ENCODE data around the gene RPLP2.

The RPLP2 gene

DNA sequence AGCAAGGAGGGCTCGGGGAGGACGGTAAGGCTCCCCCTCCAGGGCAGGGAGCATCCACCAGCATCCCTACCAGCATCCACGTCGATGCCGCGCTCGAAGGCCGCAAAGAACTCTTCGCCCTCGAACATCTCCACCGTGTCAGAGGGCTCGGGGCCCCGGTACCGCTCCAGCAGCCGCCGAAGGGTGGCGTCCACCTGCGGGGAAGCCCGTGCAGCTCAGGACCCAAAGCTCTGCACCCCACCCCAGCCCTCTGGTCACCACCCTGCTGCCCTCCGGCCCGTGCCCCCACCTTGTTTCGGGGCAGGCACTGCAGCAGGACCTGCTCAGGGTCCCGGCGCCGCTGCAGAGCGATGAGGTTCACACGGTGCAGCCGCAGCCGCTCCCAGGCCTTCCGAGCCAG is 9.3 kb upstream of the RPLP2 start:
- in situ Hi-C loops (cut with HindIII; ENCODE audit: low pct_ligation_motif_present, low pct_unique_long_range_greater_than_20kb, low sequenced_read_pairs): no loop called here
- DNase-seq: no peak

DNA sequence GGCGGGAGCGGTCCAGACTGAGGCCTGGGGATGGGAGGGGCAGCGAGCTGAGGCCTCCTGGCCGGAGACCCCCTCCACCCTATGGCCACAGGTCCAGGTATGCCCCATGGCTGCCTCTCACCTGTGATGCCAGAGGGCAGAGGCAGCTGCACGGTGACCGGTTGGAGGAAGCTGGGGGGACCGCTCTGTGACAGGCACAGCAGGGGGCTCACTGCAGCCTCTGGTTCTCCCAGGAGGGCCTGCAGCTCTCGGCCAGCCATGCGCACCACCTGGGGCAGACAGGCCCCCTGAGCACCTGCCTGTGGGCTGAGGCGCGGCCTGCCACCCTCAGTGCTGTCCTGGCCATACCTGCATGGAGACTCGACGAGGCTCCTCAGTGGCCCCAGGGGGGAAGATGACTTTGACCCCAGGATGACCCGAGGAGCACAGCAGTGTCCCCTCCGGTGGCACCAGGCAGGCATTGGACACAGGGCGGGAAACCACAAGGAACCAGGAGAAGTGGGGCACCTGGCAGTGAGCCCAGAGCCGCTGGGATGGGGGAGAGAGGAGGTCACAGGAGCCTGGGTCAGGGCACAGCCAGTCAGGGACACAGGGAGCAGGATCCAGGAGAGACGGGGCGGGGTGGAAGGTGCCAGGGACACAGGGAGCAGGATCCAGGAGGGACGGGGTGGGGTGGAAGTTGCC is 8.5 kb upstream of the RPLP2 start:
- in situ Hi-C loops (cut with HindIII; ENCODE audit: low pct_ligation_motif_present, low pct_unique_long_range_greater_than_20kb, low sequenced_read_pairs): no loop called here
- no peak for DNase-seq

DNA sequence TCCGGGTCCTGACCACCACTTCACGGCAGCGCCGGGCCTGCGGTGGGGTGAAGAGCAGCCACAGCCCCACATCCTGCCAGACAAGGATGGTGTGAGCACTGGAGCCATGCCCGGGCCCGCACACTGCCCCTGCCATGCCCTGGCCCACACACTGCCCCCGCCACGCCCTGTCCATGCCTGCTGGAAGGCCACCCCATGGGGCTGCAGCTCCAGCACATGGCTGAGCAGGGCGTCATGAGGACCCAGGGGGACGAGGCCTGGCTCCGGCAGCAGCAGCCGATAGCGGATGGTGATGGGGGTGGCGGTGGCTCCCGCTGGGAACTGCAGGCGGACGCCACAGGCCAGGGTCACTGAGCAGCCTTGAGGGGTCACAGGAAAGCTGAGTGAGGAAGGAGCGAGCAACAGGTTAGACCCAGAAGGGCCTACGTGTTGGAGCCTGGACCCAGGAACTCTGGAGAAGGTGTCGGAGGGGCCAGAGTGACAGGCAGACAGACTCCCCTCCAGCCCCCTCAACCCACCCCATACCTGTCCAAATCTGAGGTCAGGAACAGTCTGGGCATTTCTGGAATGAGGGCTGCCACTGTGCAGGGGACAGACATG is 7.6 kb upstream of the RPLP2 start:
- in situ Hi-C loops (cut with HindIII; ENCODE audit: low pct_ligation_motif_present, low pct_unique_long_range_greater_than_20kb, low sequenced_read_pairs): no loop called here
- no peak for DNase-seq

DNA sequence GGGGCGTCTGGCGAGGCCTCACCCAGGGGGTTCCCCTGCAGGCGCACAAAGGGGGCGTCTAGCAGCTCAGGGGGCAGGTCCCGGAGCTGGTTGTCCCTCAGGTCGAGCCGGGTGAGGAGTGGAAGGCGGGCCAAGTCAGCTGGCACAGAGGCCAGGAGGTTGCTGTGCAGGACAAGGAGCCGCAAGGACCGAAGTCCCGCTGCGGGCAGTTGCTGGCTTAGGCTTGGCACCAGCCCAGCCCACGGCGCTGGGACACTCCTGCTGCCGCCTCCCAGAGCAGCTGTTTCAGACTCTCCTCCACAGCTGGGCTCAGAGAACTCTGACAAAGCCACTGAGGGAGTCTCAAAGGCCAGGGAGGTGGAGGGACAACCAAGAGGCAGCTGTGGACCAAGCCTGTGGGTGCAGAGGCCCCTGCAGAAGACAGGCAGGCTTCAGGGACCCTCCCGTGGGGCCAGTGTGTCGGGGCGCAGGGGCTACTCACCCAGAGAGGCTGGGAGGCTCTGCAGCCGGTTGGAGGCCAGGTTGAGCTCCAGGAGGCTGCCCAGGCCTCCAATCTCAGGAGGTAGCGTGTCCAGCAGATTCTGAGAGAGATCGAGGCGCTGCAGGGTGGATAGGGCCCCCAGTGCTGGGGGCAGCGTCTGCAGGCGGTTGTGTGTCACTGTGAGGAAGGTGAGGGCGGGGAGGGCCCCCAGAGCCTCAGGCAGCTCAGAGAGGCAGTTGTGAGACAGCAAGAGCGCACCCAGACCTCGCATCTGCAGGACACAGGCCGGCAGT is 6.9 kb upstream of the RPLP2 start:
- DNase-seq: no peak
- in situ Hi-C loops (cut with HindIII; ENCODE audit: low pct_ligation_motif_present, low pct_unique_long_range_greater_than_20kb, low sequenced_read_pairs): no loop called here

DNA sequence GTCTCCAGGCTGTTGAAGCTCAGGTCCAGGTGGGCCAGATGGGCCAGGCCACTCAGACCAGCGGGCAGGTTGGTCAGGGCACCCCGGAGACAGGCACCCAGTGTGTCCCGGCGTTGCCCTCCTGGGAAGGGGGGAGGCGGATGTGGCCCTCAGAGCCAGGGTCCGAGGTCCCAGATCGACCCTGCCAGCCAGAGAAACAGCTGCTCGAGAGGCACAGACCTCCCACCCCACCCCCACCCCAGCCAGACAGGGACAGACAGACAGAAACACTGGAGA is 6.4 kb upstream of the RPLP2 start:
- DNase-seq: no peak
- in situ Hi-C loops (cut with HindIII; ENCODE audit: low pct_ligation_motif_present, low pct_unique_long_range_greater_than_20kb, low sequenced_read_pairs): no loop called here

DNA sequence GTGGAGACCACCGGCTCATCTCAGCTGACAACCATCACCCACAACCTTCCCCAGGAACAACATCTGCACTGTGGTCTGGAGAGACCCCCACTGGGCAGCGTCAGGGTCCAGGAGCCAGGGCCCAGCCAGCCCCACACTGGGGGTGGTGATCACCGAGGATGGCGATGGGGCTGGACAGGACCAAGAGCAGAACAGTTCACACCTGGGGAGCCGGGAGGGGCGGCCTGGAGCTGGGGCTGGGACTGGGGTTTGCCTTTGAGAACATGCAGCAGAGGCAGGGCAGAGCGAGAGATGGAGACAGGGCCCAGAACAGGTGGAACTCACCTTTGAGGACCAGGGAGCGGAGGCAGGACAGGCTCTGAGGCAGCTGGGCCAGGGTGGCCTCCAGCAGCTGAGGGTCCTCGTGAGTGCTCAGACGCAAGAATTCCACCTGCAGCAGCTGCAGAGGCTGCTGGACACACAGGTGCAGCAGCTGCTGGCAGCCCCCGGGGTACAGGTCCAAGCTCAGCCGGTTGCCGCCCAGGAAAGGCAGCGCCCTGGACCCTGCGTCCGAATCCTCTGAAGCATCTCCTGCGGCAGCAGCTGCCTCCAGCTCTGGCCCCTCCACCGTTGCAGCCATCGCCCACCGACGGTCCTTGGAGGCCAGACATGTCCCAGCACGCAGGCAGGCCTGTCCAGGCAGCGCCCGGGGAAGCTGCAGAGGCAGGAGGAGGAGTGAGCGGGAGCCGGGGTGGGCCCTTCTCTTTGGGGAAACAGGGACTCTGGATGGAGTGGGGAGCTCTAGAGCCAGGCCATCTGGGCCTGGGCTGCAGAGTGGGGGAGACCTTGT is 5.8 kb upstream of the RPLP2 start:
- no peak for DNase-seq
- in situ Hi-C loops (cut with HindIII; ENCODE audit: low pct_ligation_motif_present, low pct_unique_long_range_greater_than_20kb, low sequenced_read_pairs): no loop called here

DNA sequence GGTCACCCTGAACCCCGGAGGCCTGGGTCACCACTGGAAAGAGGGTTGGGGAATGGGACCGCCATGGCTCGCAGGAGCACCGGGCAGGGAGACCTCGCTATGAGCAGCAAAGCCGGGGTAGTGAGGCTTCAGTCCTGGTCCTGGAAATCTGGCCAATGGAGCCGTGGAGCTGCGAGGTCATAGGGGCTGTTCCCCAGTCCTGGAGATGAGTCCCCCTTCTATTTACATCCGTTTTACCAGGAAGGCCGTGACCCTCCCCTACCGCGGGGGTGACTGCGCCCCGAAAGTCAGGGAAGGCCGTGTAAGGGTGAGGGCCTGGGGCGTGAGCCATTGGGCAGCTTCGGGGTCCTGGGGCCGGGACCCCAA is 5.2 kb upstream of the RPLP2 start:
- in situ Hi-C loops (cut with HindIII; ENCODE audit: low pct_ligation_motif_present, low pct_unique_long_range_greater_than_20kb, low sequenced_read_pairs): no loop called here
- no peak for DNase-seq

DNA sequence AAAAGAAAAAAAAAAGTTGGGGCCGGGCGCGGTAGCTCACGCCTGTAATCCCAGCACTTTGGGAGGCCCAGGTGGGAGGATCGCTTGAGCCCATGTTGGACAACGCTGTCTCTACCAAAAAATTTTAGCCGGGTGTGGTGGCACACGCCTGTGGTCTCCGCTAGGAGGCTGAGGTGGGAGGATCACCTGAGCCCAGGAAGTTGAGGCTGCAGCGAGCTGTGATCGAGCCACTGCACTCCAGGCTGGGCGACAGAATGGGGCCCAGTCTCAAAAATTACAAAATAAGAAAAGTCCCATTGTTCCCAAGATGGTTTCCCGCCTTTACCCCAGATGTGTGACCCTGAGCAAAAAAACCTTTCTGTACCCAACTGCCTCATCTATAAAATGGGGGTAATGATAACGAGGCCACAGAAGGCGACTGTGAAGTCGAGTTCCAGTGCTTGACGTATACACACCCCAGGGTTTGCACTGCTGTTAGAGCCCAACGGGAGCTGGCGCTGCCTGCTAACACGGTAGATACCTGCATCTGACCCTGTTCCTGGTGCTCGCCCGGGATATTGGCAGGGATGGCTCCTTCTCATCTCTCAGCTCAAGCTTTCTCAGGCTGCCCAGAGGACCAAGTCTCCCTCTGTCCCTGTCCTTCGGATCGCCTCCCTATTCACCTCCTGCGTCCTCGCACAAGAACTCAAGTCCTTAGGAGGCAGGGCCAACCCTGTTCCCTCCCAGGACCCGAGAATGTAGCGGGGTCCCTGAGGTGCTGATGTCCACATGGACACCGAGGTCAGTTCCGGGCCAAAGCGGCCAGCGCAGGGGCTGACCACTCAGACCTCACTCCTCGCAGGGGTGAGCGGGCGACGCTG is 1.1 kb upstream of the RPLP2 start:
- in situ Hi-C loops (cut with HindIII; ENCODE audit: low pct_ligation_motif_present, low pct_unique_long_range_greater_than_20kb, low sequenced_read_pairs): no loop called here
- DNase-seq: peak; percentile 83

DNA sequence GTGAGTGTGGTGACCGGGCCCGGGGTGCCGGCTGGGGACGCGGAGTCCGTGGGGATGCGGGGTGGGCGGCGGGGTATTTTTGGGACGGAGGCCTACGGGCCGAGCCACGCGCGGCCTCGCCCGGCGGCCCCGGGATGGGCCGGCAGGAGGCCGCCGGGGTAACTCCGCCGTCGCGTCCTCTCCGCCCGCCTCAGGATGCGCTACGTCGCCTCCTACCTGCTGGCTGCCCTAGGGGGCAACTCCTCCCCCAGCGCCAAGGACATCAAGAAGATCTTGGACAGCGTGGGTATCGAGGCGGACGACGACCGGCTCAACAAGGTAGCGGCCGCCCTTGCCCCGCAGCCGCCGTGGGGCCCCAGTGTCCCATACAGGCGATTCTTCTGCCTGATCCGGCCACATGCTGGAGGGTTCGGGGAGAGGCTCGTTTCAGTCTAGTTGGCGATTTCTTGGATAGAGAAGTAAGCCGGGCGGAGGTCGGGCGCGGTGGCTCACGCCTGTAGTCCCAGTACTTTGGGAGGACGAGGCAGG is 337 bp downstream of the RPLP2 start:
- no peak for DNase-seq
- in situ Hi-C loops (cut with HindIII; ENCODE audit: low pct_ligation_motif_present, low pct_unique_long_range_greater_than_20kb, low sequenced_read_pairs): no loop called here

DNA sequence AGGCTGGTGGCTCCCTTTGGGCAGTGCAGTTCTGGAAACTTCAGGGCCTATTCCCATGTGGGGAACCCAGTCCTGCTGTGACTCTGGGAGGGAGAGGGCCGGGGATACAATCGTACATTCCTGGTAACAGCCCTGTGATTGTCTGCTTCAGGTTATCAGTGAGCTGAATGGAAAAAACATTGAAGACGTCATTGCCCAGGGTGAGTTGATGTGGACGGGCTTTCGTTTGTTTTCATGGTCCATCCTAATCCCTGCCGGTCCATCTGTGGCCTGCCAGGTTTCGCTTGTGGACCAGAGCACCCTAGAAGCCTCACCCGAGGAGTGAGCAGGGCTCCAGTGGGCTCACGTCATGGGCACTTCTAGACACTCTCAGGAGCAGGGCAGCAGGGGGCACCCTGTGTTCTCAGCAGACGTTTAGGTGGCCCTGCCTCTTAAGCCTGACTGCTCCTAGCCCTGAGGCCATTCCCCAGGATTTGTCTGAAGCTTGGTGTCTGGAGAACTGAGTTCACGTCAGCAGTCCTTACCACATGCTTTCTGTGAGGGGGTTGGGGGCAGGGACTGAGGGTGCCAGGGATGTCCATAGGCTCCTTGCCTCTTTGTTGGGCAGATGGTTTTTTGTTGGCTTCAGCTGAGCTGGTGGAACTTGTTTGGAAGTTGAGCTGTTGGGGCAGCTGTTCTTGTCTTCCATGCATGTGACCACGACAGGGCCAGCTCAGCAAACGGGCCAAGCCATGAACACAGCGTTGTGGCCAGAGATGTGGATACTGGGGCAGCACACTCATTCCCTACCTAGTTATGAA is 1.9 kb downstream of the RPLP2 start:
- in situ Hi-C loops (cut with HindIII; ENCODE audit: low pct_ligation_motif_present, low pct_unique_long_range_greater_than_20kb, low sequenced_read_pairs): no loop called here
- no peak for DNase-seq

DNA sequence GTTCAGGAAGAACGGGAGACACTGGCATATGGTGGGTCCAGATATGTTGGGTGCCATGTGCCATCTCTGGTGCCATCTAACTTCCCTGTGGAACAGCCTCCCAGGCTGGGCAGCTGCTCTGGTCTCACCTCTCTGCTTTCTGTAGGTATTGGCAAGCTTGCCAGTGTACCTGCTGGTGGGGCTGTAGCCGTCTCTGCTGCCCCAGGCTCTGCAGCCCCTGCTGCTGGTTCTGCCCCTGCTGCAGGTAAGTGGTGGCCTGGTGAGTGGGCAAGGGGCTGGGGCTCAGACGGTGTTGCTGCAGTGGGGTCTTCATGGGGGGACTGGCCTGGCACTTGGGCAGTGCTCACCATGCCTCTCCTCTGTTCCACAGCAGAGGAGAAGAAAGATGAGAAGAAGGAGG is 2.6 kb downstream of the RPLP2 start:
- in situ Hi-C loops (cut with HindIII; ENCODE audit: low pct_ligation_motif_present, low pct_unique_long_range_greater_than_20kb, low sequenced_read_pairs): no loop called here
- DNase-seq: no peak

DNA sequence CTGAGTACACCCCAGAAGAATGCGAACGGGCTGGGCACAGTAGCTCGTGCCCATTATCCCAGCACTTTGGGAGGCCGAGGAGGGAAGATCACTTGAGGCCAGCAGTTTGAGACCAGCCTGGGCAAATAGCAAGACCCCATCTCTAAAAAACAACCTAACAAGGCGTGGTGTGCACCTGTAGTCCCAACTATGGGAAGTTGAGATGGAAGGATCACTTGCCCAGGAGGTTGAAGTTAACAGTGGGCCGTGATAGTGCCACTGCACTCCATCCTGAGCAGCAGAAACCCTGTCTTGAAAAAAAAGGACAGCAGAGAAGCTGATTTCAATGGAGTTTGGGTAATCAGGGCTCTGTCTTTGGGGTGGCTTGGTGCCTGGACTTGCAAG is 3.3 kb downstream of the RPLP2 start:
- in situ Hi-C loops (cut with HindIII; ENCODE audit: low pct_ligation_motif_present, low pct_unique_long_range_greater_than_20kb, low sequenced_read_pairs): no loop called here
- no peak for DNase-seq

DNA sequence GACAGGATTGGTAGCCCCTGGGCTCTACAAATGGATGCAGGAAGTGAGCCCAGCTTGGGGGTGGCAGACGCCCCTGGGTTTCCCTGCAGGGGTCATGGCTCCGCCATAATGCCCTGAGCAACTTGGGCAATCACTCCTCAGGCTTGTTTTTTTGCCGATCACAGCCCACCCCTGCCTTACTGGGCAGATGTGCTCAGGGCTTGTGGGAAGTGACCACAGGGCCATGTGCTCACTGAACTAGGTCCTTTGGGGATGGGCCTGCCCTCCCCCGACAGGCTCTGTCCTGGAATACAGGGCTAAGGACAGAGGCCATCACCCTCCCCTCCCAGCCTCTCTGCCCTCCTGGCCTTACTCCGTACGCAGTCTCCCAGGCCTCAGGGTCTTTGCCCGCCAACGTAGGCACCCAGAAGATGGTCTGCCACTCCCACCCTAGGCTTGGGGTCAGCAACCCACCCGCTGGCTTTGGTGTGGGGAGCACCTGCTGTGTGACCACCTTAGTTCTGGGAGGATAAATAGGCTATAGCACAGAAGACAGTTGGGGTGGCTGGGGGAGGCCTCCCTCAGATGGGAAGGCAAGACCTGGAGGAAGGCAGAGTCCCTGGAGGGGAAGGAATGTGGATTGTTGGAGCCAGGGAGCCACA is 3.8 kb downstream of the RPLP2 start:
- no peak for DNase-seq
- in situ Hi-C loops (cut with HindIII; ENCODE audit: low pct_ligation_motif_present, low pct_unique_long_range_greater_than_20kb, low sequenced_read_pairs): no loop called here

DNA sequence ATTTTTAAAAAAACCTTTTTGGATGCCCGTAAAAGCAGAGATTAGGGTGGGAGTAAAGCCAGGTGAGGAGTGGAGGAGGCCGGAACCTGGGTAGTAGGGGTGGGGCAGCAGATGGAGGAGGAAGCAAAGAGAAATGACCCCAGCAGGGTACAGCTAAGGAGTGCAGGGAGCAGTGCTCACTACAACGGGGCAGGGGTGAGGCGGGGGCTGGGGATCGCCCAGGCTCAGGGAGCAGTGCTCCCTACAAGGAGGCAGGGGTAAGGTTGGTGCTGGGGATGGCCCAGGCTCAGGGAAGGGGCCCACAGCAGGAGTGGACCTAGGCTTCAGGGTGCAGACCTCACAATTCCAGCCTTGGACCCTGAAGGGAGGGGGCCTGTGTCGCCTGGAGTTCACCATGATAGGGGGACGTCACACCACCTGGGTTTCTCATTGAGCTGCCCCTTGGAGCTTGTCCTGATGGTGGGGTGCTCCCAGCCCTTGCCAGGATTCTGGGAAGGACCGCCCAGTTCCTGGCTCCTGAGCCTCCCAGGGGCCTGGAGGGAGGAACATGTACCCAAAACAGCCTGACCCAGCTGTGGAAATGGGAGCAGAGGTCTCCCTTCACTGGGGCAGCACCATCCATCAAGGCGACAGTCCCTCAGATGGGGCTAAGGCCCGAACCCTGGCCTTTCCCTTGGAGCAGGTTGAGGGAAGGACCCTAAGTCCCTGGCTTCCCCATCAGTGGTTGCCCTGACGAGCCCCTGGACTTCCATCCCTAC is 6.1 kb downstream of the RPLP2 start:
- DNase-seq: no peak
- in situ Hi-C loops (cut with HindIII; ENCODE audit: low pct_ligation_motif_present, low pct_unique_long_range_greater_than_20kb, low sequenced_read_pairs): no loop called here

DNA sequence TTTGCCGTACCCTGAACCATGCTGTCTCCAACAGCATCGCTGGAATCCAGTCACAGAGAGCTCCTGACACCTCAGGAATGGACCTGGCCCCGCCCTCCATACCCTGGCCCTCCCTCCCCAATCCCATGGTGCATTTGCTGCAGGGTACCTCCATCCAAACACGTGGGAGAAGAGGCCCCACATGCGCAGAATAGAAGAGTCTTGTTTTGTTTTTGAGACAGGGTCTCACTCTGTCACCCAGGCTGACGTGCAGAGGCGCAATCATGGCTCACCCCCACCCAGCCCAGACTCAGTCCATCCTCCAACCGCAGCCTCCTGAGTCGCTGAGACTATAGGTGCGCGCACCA is 6.6 kb downstream of the RPLP2 start:
- DNase-seq: no peak
- in situ Hi-C loops (cut with HindIII; ENCODE audit: low pct_ligation_motif_present, low pct_unique_long_range_greater_than_20kb, low sequenced_read_pairs): no loop called here

DNA sequence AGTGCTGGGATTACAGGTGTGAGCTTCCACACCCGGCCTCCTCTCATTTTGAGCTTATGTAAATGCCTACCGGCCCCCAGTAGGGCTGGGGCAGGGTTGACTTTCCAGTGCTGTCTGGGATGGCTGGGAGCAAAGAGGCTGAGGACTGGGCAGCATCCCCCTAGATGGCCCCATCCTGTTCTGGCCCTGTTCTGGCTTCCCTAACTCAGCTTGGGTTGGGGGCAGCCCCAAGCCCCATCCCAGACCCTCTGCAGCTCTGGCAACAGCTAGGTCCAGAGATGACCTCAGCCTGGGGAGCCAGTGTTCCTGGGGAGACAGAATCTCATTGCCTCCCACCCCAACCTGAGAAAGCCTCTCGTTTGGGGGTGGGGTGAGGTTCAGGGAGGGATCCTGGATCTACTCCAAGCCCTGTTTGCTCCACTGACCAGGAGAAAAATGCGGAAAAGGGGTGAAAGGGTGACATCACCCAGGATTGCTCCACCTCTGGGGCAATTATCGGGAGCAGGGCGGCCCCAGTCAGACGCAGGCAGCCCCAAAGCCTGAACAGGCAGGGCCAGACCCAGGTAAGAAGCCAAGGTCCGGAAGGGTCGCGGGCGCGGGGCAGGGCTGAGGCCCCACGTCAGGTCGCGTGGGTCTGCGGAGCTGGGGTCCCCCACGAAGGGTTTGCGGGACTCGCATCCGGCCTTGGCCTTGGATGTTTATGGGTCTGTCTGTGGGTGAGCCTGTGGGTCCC is 8.8 kb downstream of the RPLP2 start, which contains the start of gene PNPLA2:
Gene PNPLA2, plus strand, starts transcription at position 519 of the 733 bp plus-strand sequence. CDS start 805 bp downstream, outside the sequence.
- in situ Hi-C loops (cut with HindIII; ENCODE audit: low pct_ligation_motif_present, low pct_unique_long_range_greater_than_20kb, low sequenced_read_pairs): no loop called here
- DNase-seq: peak; percentile 85

All from ACHN (cell line).